ENCODE measurements around the gene FAM240A.

The FAM240A gene

GRCh38 chr3:46660003-46660402, 47.7 kb downstream of the FAM240A start:
- no peak overlapping the region for H3K4me3 ChIP-seq (ENCODE audit: low read depth, low read length)
- TF ChIP-seq CTCF (IDR thresholded peaks at IDR 0.05; ENCODE audit: low read depth, low read length), result no peak

- no peak overlapping the region for H3K4me3 ChIP-seq (ENCODE audit: low read depth, low read length)
- TF ChIP-seq CTCF (IDR thresholded peaks at IDR 0.05; ENCODE audit: low read depth, low read length), result no peak
Measured at GRCh38 chr3:46660543-46661523, 48.5 kb downstream of the FAM240A start.

- TF ChIP-seq CTCF (IDR thresholded peaks at IDR 0.05; ENCODE audit: low read depth, low read length), result no peak
- no peak overlapping the region for H3K4me3 ChIP-seq (ENCODE audit: low read depth, low read length)
Measured at GRCh38 chr3:46661776-46662766, 49.7 kb downstream of the FAM240A start.

GRCh38 chr3:46662771-46663551, 50.6 kb downstream of the FAM240A start:
- TF ChIP-seq CTCF (IDR thresholded peaks at IDR 0.05; ENCODE audit: low read depth, low read length), result no peak

GRCh38 chr3:46663591-46664135, 51.3 kb downstream of the FAM240A start:
- no peak for TF ChIP-seq CTCF (IDR thresholded peaks at IDR 0.05; ENCODE audit: low read depth, low read length)
- no peak overlapping the region for H3K4me3 ChIP-seq (ENCODE audit: low read depth, low read length)

More at GRCh38 chr3:46662771-46663551, 50.6 kb downstream of the FAM240A start:
- H3K4me3 ChIP-seq (ENCODE audit: low read depth, low read length), result no peak overlapping the region

- TF ChIP-seq CTCF (IDR thresholded peaks at IDR 0.05; ENCODE audit: low read depth, low read length), result no peak
- H3K4me3 ChIP-seq (ENCODE audit: low read depth, low read length), result no peak overlapping the region
Measured at GRCh38 chr3:46664188-46664970, 52.1 kb downstream of the FAM240A start.

All from WI38 (cell line).